AG09319 (cell line): Measurements from ENCODE around the gene NRTN.
"Not testable (repeated sequence)": the region's sequence is repeated elsewhere in the genome, so short reads cannot be mapped to it uniquely, and the experiment has no call there.

Source experiments
- DNase-seq: peaks from one replicate; pipeline ENCODE4 v3.0.0-alpha.2; 2010; ENCODE audit warnings: low read depth; ENCODE audit errors: extremely low read depth
- CTCF ChIP-seq: IDR thresholded peaks from 2 replicates; pipeline ENCODE4 v1.5.1; 2011; ENCODE audit warnings: low read depth, mild to moderate bottlenecking, inconsistent platforms, low read length, moderate library complexity

Gene NRTN

GRCh38 chr19:5775668-5776309, 29.1 kb upstream of the NRTN start:
- no peak for TF ChIP-seq CTCF
- peak; percentile 87 for DNase-seq

- DNase-seq, result no peak
- TF ChIP-seq CTCF, result no peak
Observed at GRCh38 chr19:5778402-5778801, 26.5 kb upstream of the NRTN start.

- not testable (repeated sequence) for DNase-seq
Observed at GRCh38 chr19:5780916-5781315, 24.0 kb upstream of the NRTN start.

- no peak for DNase-seq
- TF ChIP-seq CTCF, result no peak
Observed at GRCh38 chr19:5782322-5782721, 22.5 kb upstream of the NRTN start.

GRCh38 chr19:5782945-5783919, 21.6 kb upstream of the NRTN start:
- no peak for DNase-seq
- no peak for TF ChIP-seq CTCF

- DNase-seq, result no peak
- TF ChIP-seq CTCF, result no peak
Observed at GRCh38 chr19:5784581-5785147, 20.2 kb upstream of the NRTN start, which contains the start of gene PRR22. TSS of gene PRR22 (minus strand) at chr19:5784746. CDS start at chr19:5784660, 86 bp downstream.

GRCh38 chr19:5785423-5785822, 19.4 kb upstream of the NRTN start:
- DNase-seq, result no peak
- no peak for TF ChIP-seq CTCF
